HepG2 (cell line): ENCODE measurements around the gene NAV2. TPM values are rescaled to one million over a fixed set of nuclear protein-coding genes. Genes with fewer than 3 reads are reported as not detected.

ENCODE experiments used
- ATAC-seq: fragments of 200-7000 bp; cut with Tn5 transposase; 3 replicates; pipeline ENCODE4 v1.9.1; 2020; ENCODE audit warnings: mild to moderate bottlenecking, moderate library complexity
- BruUV-seq: library from RNA; stranded (reverse); fragments of 400-500 nt; replicated peaks from 2 replicates; lab custom pipeline; 2021; lab: Mats Ljungman, UMichigan
- CTCF ChIA-PET: fragments of 300-600 bp; formaldehyde crosslinking; extraction: SDS; loops from one replicate; lab custom pipeline; 2021; ENCODE audit warnings: low total read pairs, inconsistent platforms, low intra/inter-chr PET ratio; lab: Yijun Ruan, JAX
- POLR2A ChIA-PET: fragments of 350-600 bp; sonication (Branson Sonifier 250); formaldehyde crosslinking; loops from one replicate; lab custom pipeline; 2020; ENCODE audit warnings: antibody characterized with exemption, inconsistent platforms; lab: Yijun Ruan, JAX
- DNase-seq: peaks from one replicate; pipeline ENCODE4 v3.0.0-alpha.2; 2015; ENCODE audit warnings: low spot score
- FAIRE-seq: peaks from 3 replicates; lab custom pipeline; 2011; peaks lifted over from hg19 to GRCh38; lab: Jason Lieb, UNC
- H2AFZ ChIP-seq: one replicate; pipeline ENCODE4 v1.6.1; 2011; ENCODE audit warnings: low read length, inconsistent platforms
- H3K27ac ChIP-seq: fragments of 300-600 bp; 3 replicates; pipeline ENCODE4 v1.8.0; 2011; ENCODE audit warnings: mixed run types, mild to moderate bottlenecking, mixed read lengths, low read length, inconsistent platforms; ENCODE audit not compliant: insufficient read depth; ENCODE audit errors: extremely low read length
- H3K27me3 ChIP-seq, 2 experiments: fragments of 200-600 bp in 1 of 2; 2 replicates in 1 of 2; 3 replicates in 1 of 2; pipeline versions ENCODE4 v1.6.0 to v1.8.0; 2011; ENCODE audit warnings: low read length in 2 of 2, mild to moderate bottlenecking in 2 of 2, moderate library complexity in 2 of 2, inconsistent platforms in 1 of 2; ENCODE audit not compliant: insufficient read depth in 2 of 2, control insufficient read depth in 1 of 2
- H3K36me3 ChIP-seq, 2 experiments: fragments of 200-600 bp in 1 of 2; replicated peaks in 1 of 2; 2 replicates in 1 of 2; 3 replicates in 1 of 2; pipeline versions ENCODE4 v1.5.1 to v1.8.0; 2011; ENCODE audit warnings: low read length in 2 of 2, inconsistent platforms in 1 of 2; ENCODE audit not compliant: insufficient read depth in 2 of 2, control insufficient read depth in 1 of 2
- H3K4me1 ChIP-seq: 2 replicates; pipeline ENCODE4 v1.5.1; 2012; ENCODE audit warnings: low read length, inconsistent platforms; ENCODE audit not compliant: insufficient read depth
- H3K4me2 ChIP-seq: 2 replicates; pipeline ENCODE4 v1.6.0; 2011; ENCODE audit warnings: low read depth, low read length, inconsistent platforms
- H3K4me3 ChIP-seq, 3 experiments: fragments of 200-600 bp in 1 of 3; sonication (generic), shearing (Covaris generic) in 1 of 3; replicated peaks in 1 of 3; 2 replicates each; pipeline ENCODE4 v1.5.1; 2011 to 2016; ENCODE audit warnings: low read length in 3 of 3, inconsistent platforms in 2 of 3, low read depth in 2 of 3, mild to moderate bottlenecking in 2 of 3, control low read depth in 1 of 3, mixed read lengths in 1 of 3; ENCODE audit not compliant: insufficient read depth in 1 of 3
- H3K79me2 ChIP-seq: one replicate; pipeline ENCODE4 v1.6.1; 2011; ENCODE audit warnings: low read length, inconsistent platforms; ENCODE audit not compliant: insufficient read depth
- H3K9ac ChIP-seq: 2 replicates; pipeline ENCODE4 v1.6.0; 2011; ENCODE audit warnings: mild to moderate bottlenecking, low read depth, low read length, inconsistent platforms; ENCODE audit not compliant: insufficient read depth
- H3K9me3 ChIP-seq: 2 replicates; pipeline ENCODE4 v1.5.1; 2012; ENCODE audit warnings: mild to moderate bottlenecking, low read length
- H4K20me1 ChIP-seq: 2 replicates; pipeline ENCODE4 v1.6.0; 2011; ENCODE audit warnings: inconsistent platforms, mild to moderate bottlenecking, low read length, moderate library complexity; ENCODE audit not compliant: insufficient read depth
- GMEB1 ChIP-seq: sonication (generic); formaldehyde crosslinking; IDR thresholded peaks from 2 replicates; pipeline ENCODE4 v1.5.1; 2020; ENCODE audit warnings: missing genetic modification reagents, mild to moderate bottlenecking, borderline replicate concordance
- HMGXB3 ChIP-seq: sonication (generic); formaldehyde crosslinking; IDR thresholded peaks from 2 replicates; pipeline ENCODE4 v1.4.0; 2020; ENCODE audit warnings: missing genetic modification reagents, borderline replicate concordance
- HNF4G ChIP-seq, 2 experiments: sonication (generic) in 1 of 2; formaldehyde crosslinking in 1 of 2; IDR thresholded peaks; 2 replicates each; pipeline versions ENCODE4 v1.4.0 to v1.6.1; 2011 to 2020; ENCODE audit warnings: borderline replicate concordance in 2 of 2, low read depth in 2 of 2, mild to moderate bottlenecking in 2 of 2, low read length in 1 of 2, missing genetic modification reagents in 1 of 2, moderate library complexity in 1 of 2
- MLLT10 ChIP-seq: sonication (generic); formaldehyde crosslinking; IDR thresholded peaks from 2 replicates; pipeline ENCODE4 v1.4.0; 2020; ENCODE audit warnings: missing genetic modification reagents
- PREB ChIP-seq: sonication (generic); formaldehyde crosslinking; IDR thresholded peaks from 2 replicates; pipeline ENCODE4 v1.4.0; 2020; ENCODE audit warnings: missing genetic modification reagents
- RAD21 ChIP-seq: fragments of 450-650 bp; formaldehyde crosslinking; IDR thresholded peaks from 2 replicates; pipeline ENCODE4 v1.5.0; 2020; ENCODE audit warnings: mild to moderate bottlenecking
- RAD51 ChIP-seq: fragments of 450-650 bp; IDR thresholded peaks from 2 replicates; pipeline ENCODE4 v1.6.1; 2016; ENCODE audit warnings: borderline replicate concordance
- TARDBP ChIP-seq: sonication (generic); formaldehyde crosslinking; IDR thresholded peaks from 2 replicates; pipeline ENCODE4 v1.8.0; 2022; ENCODE audit warnings: mild to moderate bottlenecking, missing genetic modification reagents
- ZNF160 ChIP-seq: sonication (generic); formaldehyde crosslinking; IDR thresholded peaks from 2 replicates; pipeline ENCODE4 v1.8.0; 2022; ENCODE audit warnings: mild to moderate bottlenecking, inconsistent platforms, missing genetic modification reagents
- ZNF432 ChIP-seq: sonication (generic); formaldehyde crosslinking; IDR thresholded peaks from 2 replicates; pipeline ENCODE4 v1.5.0; 2020; ENCODE audit warnings: missing genetic modification reagents, mild to moderate bottlenecking, borderline replicate concordance
- ZNF597 ChIP-seq: sonication (generic); formaldehyde crosslinking; IDR thresholded peaks from 2 replicates; pipeline ENCODE4 v1.5.0; 2020; ENCODE audit warnings: missing genetic modification reagents
- ZNF672 ChIP-seq: sonication (generic); formaldehyde crosslinking; IDR thresholded peaks from 2 replicates; pipeline ENCODE4 v1.8.1; 2022; ENCODE audit warnings: missing genetic modification reagents
- ZNF841 ChIP-seq: sonication (generic); formaldehyde crosslinking; IDR thresholded peaks from 2 replicates; pipeline ENCODE4 v1.8.1; 2023; ENCODE audit warnings: missing genetic modification reagents, borderline replicate concordance
- ZNF883 ChIP-seq: sonication (generic); formaldehyde crosslinking; IDR thresholded peaks from 2 replicates; pipeline ENCODE4 v1.5.1; 2020; ENCODE audit warnings: mild to moderate bottlenecking, missing genetic modification reagents; ENCODE audit errors: not compliant biosample characterization
- ZSCAN21 ChIP-seq: sonication (generic); formaldehyde crosslinking; IDR thresholded peaks from 2 replicates; pipeline ENCODE4 v1.8.0; 2022; ENCODE audit warnings: mild to moderate bottlenecking, missing genetic modification reagents, moderate library complexity, borderline replicate concordance
- WGBS: methylation state at CpG from one replicate; pipeline ENCODE4 v1.1.6; 2017; ENCODE audit warnings: low lambda C conversion rate; 5-methylcytosine and 5-hydroxymethylcytosine counted together
- in situ Hi-C: cut with HindIII; loops from 2 replicates; pipeline ENCODE4 v1.10.0; 2017; ENCODE audit warnings: low pct_unique_long_range_greater_than_20kb; ENCODE audit not compliant: extremely low pct_ligation_motif_present
- intact Hi-C: fragments of 100-400 bp; cut with micrococcal nuclease; formaldehyde crosslinking; loops from one replicate; pipeline ENCODE4 v1.10.0; 2022; ENCODE audit not compliant: unreplicated experiment
- polyA plus RNA-seq, 8 experiments: library from polyadenylated mRNA; depleted of rRNA in 3 of 8; stranded (reverse) in 7 of 8; unstranded in 1 of 8; fragments of >200 nt; fragmentation: Illumina TruSeq in 4 of 8; extraction: Trizol in 4 of 8; gene quantifications; 2 replicates each; pipeline versions ENCODE4 v1.2.1 to v1.2.3, GENCODE V29; 2011 to 2016; ENCODE audit warnings: low read depth in 4 of 8, missing spikeins in 1 of 8, mixed read lengths in 1 of 8; ENCODE audit not compliant: insufficient read depth in 1 of 8
- total RNA-seq, 5 experiments: library from RNA; depleted of rRNA; stranded (reverse); fragments of >200 nt; fragmentation: Illumina TruSeq; extraction: Trizol; gene quantifications; 2 replicates each; pipeline ENCODE4 v1.2.3, GENCODE V29; 2016; ENCODE audit warnings: low read depth in 1 of 5

The NAV2 gene
- total and polyA plus RNA-seq, 2 of the 13 experiments (the other 11 are each of a cell fraction or from before 2014, with no cell fraction given) = 9.3 to 34.6 TPM

GRCh38 chr11:19924311-19924710 lies 211.7 kb downstream of the NAV2 start (continued):
- TF ChIP-seq GMEB1 (CRISPR knock-in tag) = no peak
- no peak for TF ChIP-seq ZNF160 (CRISPR knock-in tag)
- TF ChIP-seq RAD51 = no peak
- TF ChIP-seq ZNF883 (CRISPR knock-in tag) = no peak
- TF ChIP-seq RAD21 (CRISPR knock-in tag) = no peak
- no peak for TF ChIP-seq PREB
- TF ChIP-seq HNF4G (IDR thresholded peaks at IDR 0.05; ENCODE audit: borderline replicate concordance, low read depth, low read length) = no peak
- no peak for TF ChIP-seq HNF4G (CRISPR knock-in tag; IDR thresholded peaks at IDR 0.05; ENCODE audit: borderline replicate concordance, low read depth)

- H3K4me1 ChIP-seq = peaks cover 41% of the 10 kb centered on the region
- POLR2A ChIA-PET = no interaction called here
- no peak for DNase-seq
- H3K9ac ChIP-seq = no peak overlapping the region
- H4K20me1 ChIP-seq = no peaks in the 10 kb centered on the region
- H3K27me3 ChIP-seq = no peaks in the 10 kb centered on the region
- no peaks in the 10 kb centered on the region for H3K9me3 ChIP-seq
- H3K27ac ChIP-seq = no peak overlapping the region
- BruUV-seq = no TSS peak
- 88% methylated on average over 1 of the region's 1 CpG for WGBS
- intact Hi-C loops = no loop called here
- no peak for ATAC-seq
- H2AFZ ChIP-seq = no peak overlapping the region
- H3K4me3 ChIP-seq = no peak overlapping the region
- in situ Hi-C loops = no loop called here
- H3K36me3 ChIP-seq = no peaks in the 10 kb centered on the region
- no peak overlapping the region for H3K4me2 ChIP-seq
- H3K79me2 ChIP-seq = no peaks in the 10 kb centered on the region
- no peak for FAIRE-seq
- CTCF ChIA-PET = no interaction called here
- TF ChIP-seq HMGXB3 (CRISPR knock-in tag) (no peak), MLLT10 (CRISPR knock-in tag) (no peak), ZNF672 (CRISPR knock-in tag) (no peak), ZNF597 (CRISPR knock-in tag) (no peak), ZSCAN21 (CRISPR knock-in tag) (no peak), TARDBP (CRISPR knock-in tag) (no peak), ZNF841 (CRISPR knock-in tag) (no peak), ZNF432 (no peak), RAD51 (no peak)
These were observed 212.1 kb downstream of the NAV2 start for GRCh38 chr11:19924716-19925115.
